Measurements from ENCODE around the gene C6orf136.

- TF ChIP-seq POLR2AphosphoS5 (IDR thresholded peaks at IDR 0.05; ENCODE audit: low read depth, low read length) (no peak), SIN3A (IDR thresholded peaks at IDR 0.05; ENCODE audit: borderline replicate concordance, insufficient read depth, low read length) (no peak), TAF1 (IDR thresholded peaks at IDR 0.05; ENCODE audit: borderline replicate concordance, insufficient read depth, low read length) (no peak), REST (IDR thresholded peaks at IDR 0.05; ENCODE audit: insufficient read depth in 1 of 2, low read depth in 2 of 2, low read length in 2 of 2) (no peak)
Measured at GRCh38 chr6:30640481-30640880, 6.5 kb upstream of the C6orf136 start.

Data from PFSK-1 (cell line).